Measurements from ENCODE around the gene CBLB.

The CBLB gene

GRCh38 chr3:105611304-105612192 is 257.3 kb downstream of the CBLB start:
- DNase-seq = no peak

GRCh38 chr3:105610473-105610872 is 258.3 kb downstream of the CBLB start:
- DNase-seq = no peak

- no peak for DNase-seq
These were observed 260.2 kb downstream of the CBLB start for GRCh38 chr3:105608623-105609022.

- DNase-seq = no peak
These were observed 262.8 kb downstream of the CBLB start for GRCh38 chr3:105606016-105606415.
